CD4-positive, alpha-beta T cell treated with Interleukin-10 for 1 hour (primary cell): Measurements from ENCODE around the gene SGCD.

ENCODE experiments used
- DNase-seq: peaks from one replicate; pipeline ENCODE4 v3.0.0-alpha.2; 2020

The SGCD gene

DNA sequence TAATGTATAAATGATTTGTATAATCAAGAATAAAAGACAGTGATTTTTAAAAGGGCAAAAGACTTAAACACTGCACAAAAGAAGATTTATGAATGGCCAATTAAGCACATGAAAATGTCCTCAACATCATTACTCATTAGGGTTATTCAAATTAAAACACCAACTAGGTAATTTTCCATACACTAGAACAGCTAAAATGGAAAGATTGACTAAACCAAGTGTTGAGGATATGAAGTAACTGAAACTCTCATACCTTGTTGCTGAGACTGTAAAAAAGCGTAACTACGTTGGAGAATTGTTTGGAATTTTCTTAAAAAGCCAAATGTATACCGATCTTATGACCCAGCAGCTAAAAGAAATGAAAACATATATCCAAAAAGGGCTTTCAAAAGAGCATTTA is 144.9 kb downstream of the SGCD start:
- DNase-seq = no peak

DNA sequence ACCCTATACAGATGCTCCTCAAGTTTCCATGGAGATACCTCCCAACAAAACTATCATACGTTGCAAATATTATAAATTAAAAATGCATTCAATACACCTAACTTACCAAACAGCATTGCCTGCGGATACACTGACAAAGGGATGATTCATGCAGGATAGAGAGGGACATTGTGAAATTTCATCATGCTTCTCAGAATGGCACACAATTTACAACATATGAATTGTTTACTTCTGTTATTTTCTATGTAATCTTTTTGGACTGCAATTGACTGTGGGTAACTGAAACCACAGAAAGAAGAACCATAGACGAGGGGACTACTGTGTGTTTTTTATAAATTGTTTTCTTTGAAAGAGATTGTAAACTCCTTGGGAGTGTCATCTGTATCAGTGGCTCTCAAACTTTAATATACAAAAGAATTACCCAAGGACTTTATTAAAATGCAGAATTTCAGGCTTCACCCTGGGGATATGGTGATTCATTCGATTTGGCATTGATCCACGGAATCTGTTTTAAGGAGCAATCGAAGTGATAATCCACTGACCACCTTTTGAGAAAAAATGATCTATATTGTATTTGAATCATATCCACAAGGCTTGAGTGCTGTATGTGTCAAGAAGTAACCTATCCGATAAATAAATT is 146.4 kb downstream of the SGCD start:
- no peak for DNase-seq

GRCh38 chr5:156474251-156474650 is 147.3 kb downstream of the SGCD start:
- DNase-seq = no peak

DNA sequence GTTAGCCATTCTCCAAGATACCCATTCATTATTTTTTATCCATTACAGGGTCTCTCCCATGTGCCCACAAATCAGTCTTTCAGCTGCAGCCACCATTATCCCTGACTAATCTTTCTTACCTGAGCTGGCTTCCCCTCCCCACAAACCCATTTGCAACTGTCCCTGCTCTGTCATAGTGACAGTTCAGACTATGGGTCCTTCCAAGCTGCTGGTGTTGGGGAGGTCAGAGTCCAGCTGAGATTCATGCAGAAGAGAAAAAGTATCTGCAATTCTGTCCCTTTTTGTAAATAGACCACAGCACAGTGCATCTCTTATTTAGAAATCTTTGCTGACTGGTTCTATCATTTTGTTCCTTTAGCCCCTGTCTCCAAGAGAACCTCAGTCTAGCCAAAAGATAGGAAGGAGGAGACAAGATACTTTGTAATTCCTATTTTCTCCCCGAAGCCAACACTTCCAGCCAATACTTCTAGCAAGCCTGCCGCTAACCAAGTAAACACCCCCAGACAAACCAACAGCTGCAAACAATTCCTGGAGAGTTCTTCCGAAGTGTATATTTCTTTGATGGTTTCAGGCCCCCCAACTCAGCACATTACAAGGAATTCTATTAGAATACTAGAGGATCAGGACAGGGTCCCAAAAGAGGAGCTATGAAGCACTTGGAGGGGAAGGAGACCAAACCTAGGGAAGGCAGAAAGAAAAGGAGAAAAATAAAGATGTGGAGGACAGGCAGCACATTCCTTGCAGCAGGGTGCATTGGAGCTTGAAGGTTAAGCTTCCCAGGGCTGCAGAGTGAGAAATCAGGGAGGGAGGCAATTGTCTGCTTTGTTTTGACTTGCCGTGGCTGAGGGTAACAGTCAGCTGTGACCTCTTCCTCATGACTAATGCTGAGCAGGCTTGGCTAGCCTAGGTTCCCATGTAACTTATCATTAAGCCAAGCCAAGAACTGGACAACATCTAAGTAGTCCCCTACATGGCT is 148.5 kb downstream of the SGCD start:
- DNase-seq = no peak

DNA sequence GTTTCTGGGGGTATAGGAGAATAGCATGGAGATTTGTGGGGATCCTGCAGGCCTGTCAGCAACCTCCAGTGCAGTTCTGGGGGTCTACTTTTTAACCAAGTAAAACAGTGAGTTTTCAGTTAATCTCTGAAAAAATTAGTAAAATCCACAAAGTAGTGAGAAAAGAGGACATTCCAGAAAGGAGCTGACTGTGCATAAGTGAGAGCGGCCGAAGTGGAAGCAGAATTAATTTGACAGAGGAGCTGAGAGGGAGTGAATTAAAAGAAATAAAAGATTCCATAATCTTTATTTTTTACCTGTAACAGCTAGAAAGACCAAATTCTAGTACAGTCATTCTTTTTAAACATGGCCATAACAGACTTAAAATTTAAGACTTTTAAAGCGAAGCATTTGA is 149.2 kb downstream of the SGCD start:
- DNase-seq = no peak

DNA sequence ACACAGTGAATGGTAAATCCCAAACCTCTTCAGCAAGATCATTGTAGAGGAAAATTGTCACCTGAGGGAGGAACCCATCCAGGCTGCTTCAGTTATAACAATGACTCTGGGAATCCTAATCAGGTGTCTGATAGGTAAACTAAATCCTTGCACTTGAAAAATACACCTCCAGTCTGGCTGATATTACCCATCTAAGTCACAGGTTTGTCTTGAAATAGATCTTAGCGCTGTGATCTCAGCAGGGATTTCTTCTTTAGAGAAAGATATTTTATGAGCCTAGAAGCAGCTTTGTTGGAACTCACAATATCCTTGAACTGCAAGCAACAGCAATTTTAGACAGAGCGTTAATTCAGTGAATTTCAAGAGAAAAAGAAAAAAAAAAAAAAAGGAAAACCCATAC is 149.7 kb downstream of the SGCD start:
- DNase-seq = no peak

DNA sequence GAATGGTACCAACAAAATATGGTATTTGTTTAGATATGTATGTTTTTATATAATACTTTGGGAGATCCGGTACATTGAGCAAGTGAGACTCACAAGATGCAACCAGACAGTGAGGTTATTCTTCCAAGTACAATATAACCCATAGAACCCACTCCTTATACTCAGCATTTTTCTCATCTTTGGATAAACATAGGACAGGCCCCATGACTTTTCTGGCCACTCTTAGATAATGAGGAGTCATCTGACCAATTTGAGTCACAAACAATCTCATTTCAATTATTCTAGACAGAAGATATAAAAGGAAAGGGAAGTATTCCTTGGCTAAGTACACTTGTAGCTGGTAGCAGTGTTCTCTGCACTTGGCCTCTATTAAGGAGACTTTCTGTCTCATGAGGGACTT is 150.2 kb downstream of the SGCD start:
- no peak for DNase-seq

- DNase-seq = no peak
These were observed 152.9 kb downstream of the SGCD start for GRCh38 chr5:156479849-156480248.

DNA sequence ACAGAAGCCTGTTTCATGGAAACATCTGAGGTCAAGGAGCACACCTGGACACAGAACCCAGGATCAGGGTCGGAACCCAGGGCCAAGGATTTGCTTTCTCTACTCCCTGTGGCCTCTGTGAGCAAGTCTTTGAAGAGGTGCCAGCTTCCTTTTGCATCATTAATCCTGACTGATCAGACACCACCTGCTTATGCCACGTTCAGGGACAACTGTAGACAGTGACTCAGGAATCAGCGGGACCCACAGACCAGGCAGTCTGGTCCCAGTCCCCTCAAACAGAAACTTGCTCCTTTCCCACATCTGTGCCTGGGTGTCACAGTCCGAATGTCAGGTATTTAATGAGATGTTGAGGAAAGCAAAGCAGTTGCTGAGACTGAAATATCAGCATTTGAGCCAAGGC is 154.8 kb downstream of the SGCD start:
- no peak for DNase-seq

- DNase-seq = no peak
These were observed 155.9 kb downstream of the SGCD start for GRCh38 chr5:156482818-156483217.

DNA sequence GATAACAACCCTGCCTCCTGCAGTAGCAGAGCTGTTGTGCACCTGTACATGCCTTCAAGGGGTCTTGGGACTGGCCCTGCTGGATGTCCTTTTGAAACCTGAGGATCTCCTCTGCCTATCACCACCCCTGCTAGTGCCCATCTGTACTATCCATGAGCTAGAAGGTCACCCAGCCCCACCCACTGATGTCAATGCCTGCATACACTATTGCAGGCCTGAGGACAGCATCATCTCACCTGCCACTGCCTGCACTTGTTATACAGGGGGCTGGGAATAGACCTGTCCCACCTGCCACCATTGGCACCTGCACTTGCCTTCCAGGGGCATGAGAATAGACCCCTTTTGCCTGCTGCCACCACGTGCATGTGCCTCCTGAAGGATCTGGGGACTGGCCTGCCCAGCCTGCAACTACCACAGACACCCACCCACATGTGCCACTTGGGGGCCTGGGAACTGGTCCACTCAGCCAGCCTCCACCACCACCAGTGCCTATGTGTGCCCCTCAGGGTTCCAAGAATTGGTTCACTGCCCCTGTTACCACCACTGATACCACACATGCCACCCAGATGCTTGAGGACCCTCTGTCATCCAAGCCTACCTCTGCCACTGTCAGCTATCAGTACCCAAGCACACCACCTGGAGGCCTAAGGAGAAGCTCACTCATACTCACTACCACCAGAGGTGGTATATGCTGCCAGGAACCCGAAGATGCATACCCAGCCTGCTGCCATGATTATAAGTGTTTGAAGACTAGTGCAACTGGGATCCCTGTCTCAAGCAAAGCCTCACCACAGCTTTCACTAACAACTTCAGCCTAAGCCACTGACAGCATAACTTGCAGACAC is 159.7 kb downstream of the SGCD start:
- no peak for DNase-seq

GRCh38 chr5:156491766-156492165 is 164.8 kb downstream of the SGCD start:
- DNase-seq = no peak

- DNase-seq = no peak
These were observed 169.3 kb downstream of the SGCD start for GRCh38 chr5:156496291-156496690.

GRCh38 chr5:156497804-156498208 is 170.8 kb downstream of the SGCD start:
- DNase-seq = no peak

DNA sequence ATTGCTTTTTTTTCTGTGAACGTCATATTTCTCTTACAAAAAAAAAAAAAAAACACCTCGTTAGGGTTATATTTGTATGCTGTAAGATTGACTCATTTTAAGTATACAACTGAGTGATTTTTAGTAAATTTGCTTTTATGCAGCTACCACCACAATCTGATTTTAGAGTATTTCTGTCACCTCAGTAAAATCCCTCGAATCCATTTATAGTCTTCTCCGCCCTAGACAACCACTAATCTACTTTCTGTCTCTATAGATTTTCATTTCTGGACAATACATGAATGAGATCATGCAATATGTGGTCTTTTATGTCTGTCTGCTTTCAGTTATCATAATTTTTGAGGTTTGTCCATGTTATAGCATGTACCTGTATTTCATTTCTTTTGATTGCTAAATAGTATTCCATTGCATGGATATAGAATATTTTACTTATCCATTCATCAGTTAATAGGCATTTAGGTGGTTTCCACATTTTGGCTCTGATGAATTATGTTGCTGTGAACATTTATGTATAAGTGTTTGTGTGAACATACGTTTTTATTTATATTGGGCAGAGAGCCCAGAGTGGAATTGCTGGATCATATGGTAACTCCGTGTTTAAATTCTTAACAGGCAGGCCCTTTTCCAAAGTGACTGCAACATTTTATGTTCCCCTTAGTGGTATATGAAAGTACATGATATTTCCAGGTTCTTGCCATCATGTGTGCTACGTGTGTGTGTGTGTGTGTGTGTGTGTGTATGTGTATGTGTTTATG is 171.4 kb downstream of the SGCD start:
- no peak for DNase-seq

- no peak for DNase-seq
These were observed 173.8 kb downstream of the SGCD start for GRCh38 chr5:156500755-156501154.

GRCh38 chr5:156505101-156505500 is 178.1 kb downstream of the SGCD start:
- DNase-seq = no peak

- no peak for DNase-seq
These were observed 186.3 kb downstream of the SGCD start for GRCh38 chr5:156513123-156513815.

DNA sequence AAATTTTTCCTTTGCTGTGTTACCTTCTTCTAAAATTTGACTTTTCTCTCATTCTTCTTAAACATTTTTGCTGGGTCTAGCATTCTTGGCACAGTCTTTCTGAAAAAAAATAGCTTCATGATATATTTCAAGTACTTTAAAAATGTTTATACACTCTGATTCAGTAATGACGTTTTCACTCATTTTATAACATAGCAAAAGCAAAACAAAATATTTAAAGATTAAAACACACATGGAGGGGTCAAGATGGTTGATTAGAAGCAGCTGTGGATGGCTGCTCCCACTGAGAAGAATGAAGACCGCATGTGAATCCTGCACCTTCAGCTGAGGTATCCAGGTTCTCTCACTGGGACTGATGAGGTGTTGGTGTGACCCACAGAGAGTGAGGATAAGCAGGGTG is 188.2 kb downstream of the SGCD start:
- no peak for DNase-seq

DNA sequence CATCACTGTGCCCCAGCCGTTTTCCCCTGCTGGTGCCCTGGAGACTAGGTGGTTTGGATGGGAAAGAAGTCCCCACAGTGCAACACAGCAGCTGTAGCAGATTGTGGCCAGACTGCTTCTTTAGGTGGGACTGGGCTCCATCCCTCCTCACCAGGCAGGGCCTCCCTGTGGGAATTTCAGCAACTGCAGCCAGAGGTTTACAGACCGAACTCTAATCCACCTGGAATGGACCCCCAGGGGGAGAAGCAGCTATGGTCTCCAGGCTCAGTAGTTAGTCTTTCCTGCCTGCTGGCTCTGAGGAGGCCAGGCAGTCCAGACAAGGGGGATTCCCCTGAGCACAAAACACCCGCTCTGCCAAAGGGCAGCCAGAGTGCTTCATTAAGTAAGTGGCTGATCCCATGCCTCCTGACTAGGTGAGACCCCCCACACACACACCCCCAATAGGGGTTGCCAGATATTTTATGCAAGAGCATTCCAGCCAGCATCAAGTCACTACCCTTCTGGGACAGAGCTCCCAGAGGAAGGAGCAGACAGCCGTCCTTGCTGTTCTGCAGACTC is 188.9 kb downstream of the SGCD start:
- no peak for DNase-seq

- DNase-seq = no peak
These were observed 195.9 kb downstream of the SGCD start for GRCh38 chr5:156522651-156523529.
